GM21381 (cell line): Measurements from ENCODE around the gene ZNF135.

Source experiments
- ATAC-seq: cut with Tn5 transposase; IDR thresholded peaks from one replicate; pipeline ENCODE4 v1.9.1; 2021; ENCODE audit warnings: mild to moderate bottlenecking, moderate library complexity; ENCODE audit not compliant: unreplicated experiment

ZNF135 gene

GRCh38 chr19:58045411-58046050 lies 13.6 kb upstream of the ZNF135 start:
- no peak for ATAC-seq

DNA sequence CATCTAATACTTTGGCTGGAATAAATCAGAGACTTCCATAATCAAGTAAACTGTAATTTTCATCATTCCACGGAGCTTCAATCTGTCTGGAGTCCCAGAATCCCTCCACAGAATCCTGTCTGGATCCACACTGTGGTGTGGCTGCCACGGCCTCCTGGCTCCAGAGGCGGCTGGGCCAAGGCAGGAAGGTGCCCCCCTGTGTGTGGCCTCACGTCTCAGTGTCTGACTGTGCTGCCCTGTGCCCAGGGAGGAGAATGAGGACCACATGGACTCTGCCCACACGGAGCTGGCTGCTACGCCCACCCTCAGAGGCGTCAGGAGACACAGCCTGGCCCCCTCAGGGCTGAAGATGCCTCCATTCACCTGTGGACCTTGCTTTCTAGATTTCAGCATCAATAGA lies 12.2 kb upstream of the ZNF135 start:
- no peak for ATAC-seq

DNA sequence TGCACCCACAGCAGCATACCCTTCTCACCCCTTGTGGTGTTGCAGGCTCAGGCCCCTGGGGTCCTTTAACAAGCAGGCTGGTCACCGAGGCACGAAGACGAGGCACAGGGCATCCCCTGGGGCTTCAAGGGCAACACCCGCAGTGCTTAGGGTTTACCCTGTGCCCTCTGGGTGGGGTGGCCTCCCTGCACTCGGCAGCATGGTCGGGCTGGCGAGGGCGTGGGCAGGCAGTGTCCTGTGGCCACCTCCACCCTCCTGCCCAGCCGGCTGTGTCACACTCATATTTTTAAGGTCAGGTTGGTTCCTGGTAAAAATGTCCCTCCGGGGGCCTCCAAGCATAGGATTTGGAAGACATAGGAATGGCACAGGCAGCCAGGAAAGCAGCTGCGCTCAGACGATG lies 11.4 kb upstream of the ZNF135 start:
- no peak for ATAC-seq

GRCh38 chr19:58052256-58052655 lies 6.8 kb upstream of the ZNF135 start:
- no peak for ATAC-seq

- ATAC-seq = no peak
Observed at GRCh38 chr19:58053480-58054156, 5.5 kb upstream of the ZNF135 start.

DNA sequence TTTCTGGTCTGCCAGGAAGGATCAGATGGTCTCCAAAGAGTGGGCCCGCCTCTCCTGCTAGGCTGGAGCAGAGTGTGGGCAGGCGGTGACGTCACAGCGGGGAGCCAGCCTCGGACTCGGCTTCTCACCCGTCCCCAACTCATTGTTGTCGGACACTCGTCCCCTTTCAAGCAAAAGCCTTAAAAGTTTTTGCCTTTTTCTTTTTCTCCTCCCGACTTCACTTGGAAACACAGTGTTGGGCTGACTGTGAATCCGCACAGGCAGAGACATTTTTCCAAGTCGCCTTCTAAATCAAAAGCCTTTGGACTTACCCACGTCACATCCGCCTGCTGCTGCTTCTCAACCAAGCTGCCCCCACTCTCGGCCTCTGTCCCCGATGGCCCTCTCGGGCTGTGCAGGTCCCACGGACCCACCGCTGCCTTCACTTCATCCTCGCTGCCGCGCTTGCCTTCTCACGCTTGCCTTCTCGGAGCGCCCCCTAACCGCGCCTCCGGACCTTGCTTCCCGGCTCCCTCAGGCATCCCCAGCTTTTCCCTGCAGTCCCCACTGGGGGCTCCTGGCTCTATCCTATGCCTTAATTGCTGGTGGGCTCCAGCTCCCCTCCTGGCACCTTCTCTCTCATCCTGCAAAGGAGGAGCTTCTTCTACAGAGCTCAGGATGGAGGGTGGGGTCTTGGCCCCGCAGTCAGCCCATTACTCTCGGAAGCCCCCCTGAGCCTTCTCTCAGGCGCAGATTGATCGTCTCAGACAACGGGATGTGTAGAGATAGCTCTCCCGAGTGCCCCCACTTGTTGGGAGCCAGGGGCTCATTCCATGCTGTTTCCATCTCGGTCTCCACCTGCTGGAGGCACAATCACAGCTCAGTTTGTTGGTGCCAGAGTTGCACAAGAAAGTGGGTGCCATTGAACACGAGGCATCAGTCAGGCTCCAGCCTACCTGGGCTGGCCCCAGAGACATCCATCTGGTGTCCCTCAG lies 3.9 kb upstream of the ZNF135 start:
- ATAC-seq = no peak

GRCh38 chr19:58056261-58056660 lies 2.8 kb upstream of the ZNF135 start:
- ATAC-seq = no peak

DNA sequence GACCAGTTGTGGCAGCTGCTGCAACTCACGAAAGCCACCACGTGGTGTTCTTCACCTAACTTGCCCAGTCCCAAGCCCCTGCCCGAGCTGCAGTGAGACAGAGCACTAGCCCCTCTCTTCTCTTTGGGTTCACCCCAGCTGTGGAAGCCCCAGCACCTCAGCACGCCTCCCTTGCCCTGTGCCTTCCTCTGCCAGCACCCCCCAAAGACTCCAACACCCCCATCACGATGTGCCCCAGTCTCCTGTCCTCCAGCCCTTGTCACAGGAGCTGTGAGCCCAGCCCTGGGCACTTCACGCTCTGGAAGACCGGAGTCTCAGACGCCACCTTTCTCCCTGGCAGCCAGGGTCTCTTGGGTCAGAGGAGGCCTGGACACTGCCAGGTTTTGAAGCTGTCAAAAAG lies 2.2 kb upstream of the ZNF135 start:
- no peak for ATAC-seq

- no peak for ATAC-seq
Observed at GRCh38 chr19:58058467-58058866, 615 bp upstream of the ZNF135 start.

- ATAC-seq = no peak
Observed at GRCh38 chr19:58059671-58060078, 593 bp downstream of the ZNF135 start.

DNA sequence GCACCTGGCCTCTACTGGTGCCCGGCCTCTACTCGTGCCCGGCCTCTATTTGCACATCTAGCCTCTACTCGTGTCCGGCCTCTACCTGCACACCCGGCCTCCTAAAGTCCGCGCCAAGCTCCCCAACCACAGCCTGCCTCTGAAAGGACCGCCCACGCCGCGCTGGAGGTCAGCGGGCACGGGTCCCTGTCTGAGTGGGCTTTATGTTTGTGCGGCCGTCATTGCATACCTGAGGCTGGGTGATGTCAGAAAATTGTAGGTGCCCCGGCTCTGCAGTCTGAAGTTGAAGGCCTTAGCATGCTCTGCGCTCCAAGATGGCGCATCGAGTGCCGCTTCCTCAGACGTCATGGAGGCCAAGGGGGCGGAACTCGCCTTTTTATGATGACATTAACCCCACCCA lies 1.1 kb downstream of the ZNF135 start:
- ATAC-seq = no peak

DNA sequence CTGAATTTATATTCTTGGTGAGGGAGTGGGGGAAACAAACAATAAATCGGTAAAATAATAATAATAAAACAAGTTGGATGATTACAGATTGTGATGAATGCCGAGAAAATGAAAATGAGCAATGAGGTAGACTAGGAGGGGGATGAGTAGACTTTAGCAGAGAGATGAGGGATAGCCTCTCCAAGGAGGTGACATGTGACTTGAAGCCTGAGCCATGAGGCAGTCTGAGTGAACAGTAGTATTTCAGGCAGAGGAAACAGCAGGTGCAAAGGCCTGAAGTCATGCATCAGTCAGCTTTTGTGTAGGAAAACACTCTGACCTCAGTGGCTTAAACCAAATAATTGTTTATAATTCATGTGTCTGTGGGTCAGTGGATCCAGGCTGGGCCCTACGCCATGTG lies 4.6 kb downstream of the ZNF135 start:
- ATAC-seq = no peak

DNA sequence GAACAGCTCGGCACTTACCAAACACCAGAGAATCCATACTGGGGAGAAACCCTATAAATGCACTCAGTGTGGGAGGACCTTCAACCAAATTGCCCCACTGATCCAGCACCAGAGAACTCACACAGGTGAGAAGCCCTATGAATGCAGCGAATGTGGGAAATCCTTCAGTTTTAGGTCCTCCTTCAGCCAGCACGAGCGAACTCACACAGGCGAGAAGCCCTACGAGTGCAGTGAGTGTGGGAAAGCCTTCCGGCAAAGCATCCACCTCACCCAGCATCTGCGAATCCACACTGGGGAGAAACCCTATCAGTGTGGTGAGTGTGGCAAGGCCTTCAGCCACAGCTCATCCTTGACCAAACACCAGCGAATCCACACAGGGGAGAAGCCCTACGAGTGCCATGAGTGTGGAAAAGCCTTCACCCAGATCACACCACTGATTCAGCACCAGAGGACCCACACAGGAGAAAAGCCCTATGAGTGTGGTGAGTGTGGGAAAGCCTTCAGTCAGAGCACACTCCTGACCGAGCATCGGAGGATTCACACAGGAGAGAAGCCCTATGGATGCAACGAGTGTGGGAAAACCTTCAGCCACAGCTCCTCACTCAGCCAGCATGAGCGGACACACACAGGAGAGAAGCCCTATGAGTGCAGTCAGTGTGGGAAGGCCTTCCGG lies 8.3 kb downstream of the ZNF135 start:
- ATAC-seq = no peak

GRCh38 chr19:58079792-58080191 lies 20.7 kb downstream of the ZNF135 start:
- no peak for ATAC-seq

DNA sequence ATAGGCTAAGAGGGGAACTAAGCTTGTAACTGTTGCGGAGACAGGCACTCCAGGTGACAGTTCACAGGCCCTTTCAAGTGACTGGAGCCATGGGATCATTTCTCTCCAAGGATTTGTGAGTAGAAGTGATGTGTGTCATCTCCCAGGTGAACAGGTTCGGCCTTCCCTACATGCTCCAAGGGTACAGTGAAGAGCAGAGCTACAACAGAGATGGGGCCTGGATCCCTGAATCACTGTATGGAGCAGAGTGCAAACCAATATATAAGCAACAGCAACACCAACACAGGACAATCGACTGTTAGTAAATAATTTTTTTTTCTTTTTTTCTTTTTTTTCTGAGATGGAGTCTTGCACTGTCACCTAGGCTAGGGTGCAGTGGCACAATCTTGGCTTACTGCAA lies 23.9 kb downstream of the ZNF135 start:
- no peak for ATAC-seq

GRCh38 chr19:58084596-58085347 lies 25.7 kb downstream of the ZNF135 start:
- ATAC-seq = no peak

GRCh38 chr19:58085348-58085875 lies 26.3 kb downstream of the ZNF135 start:
- ATAC-seq = no peak

- ATAC-seq = no peak
Observed at GRCh38 chr19:58086825-58087710, 28.0 kb downstream of the ZNF135 start.

DNA sequence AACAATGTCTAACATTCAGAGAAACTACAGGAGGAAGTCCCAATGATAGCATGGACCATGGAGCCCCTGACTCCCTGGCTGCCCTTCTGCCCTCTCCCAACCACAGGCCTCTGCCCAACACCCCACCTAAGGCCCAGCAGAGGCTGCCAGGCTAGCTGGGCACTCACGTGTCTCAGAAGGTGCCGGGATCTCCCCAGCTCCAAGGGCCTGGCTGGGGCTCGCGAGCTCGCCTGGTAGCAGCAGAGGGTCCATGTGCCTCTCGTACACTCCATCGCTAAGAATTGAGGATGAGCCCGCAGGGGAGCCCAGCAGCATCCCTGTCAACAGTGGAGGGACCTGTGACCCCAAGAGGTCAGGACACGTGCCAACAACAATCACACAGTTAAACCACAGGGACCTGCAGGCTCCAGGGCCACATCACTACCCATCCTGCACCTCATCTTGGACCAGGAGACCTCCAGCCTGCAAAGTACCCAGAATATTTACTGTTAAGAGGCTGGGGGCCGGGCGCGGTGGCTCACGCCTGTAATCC lies 29.5 kb downstream of the ZNF135 start:
- ATAC-seq = no peak
